K562 (cell line): Measurements from ENCODE around the gene RUFY2. TPM values are rescaled to one million over a fixed set of nuclear protein-coding genes. Genes with fewer than 3 reads are reported as not detected.

Source experiments
- COPS2 ChIP-seq: fragments of 450-650 bp; conservative IDR thresholded peaks from 2 replicates; pipeline ENCODE4 v1.6.1; 2016; ENCODE audit warnings: mild to moderate bottlenecking, moderate library complexity
- FIP1L1 ChIP-seq: fragments of 200-400 bp; formaldehyde crosslinking; IDR thresholded peaks from 2 replicates; pipeline ENCODE4 v1.6.1; 2018; ENCODE audit warnings: mild to moderate bottlenecking, low read depth, low read length; ENCODE audit not compliant: poor library complexity, severe bottlenecking
- FOXP1 ChIP-seq: sonication (generic); formaldehyde crosslinking; IDR thresholded peaks from 2 replicates; pipeline ENCODE4 v1.8.0; 2022; ENCODE audit warnings: mild to moderate bottlenecking, missing genetic modification reagents
- ILF3 ChIP-seq: fragments of 450-650 bp; IDR thresholded peaks from 2 replicates; pipeline ENCODE4 v1.6.1; 2018; ENCODE audit warnings: antibody characterized with exemption, mild to moderate bottlenecking, moderate library complexity, borderline replicate concordance
- IRF1 ChIP-seq: sonication (generic); formaldehyde crosslinking; IDR thresholded peaks from 2 replicates; pipeline ENCODE4 v1.8.0; 2022; ENCODE audit warnings: missing genetic modification reagents, mild to moderate bottlenecking, borderline replicate concordance
- MXD1 ChIP-seq: fragments of 250-450 bp; sonication (Bioruptor Pico); IDR thresholded peaks from 2 replicates; pipeline ENCODE4 v1.8.0; 2021; ENCODE audit warnings: borderline replicate concordance, mild to moderate bottlenecking, moderate library complexity; ENCODE audit not compliant: poor library complexity, severe bottlenecking
- REST ChIP-seq, 2 experiments: fragments of 450-650 bp; formaldehyde crosslinking in 1 of 2; IDR thresholded peaks; 2 replicates each; pipeline versions ENCODE4 v1.4.0 to v1.6.1; 2014 to 2020; ENCODE audit warnings: mild to moderate bottlenecking in 2 of 2, borderline replicate concordance in 1 of 2, low read depth in 1 of 2
- RFX5 ChIP-seq: IDR thresholded peaks from 2 replicates; pipeline ENCODE4 v1.6.1; 2011; ENCODE audit warnings: low read depth, mild to moderate bottlenecking, improper control_type of control experiment, low read length
- TCF15 ChIP-seq: fragments of 250-450 bp; sonication (Bioruptor Pico); IDR thresholded peaks from 2 replicates; pipeline ENCODE4 v1.8.0; 2022; ENCODE audit warnings: moderate library complexity, mild to moderate bottlenecking, inconsistent platforms
- THRB ChIP-seq: fragments of 450-650 bp; formaldehyde crosslinking; conservative IDR thresholded peaks from 2 replicates; pipeline ENCODE4 v1.4.0; 2022; ENCODE audit warnings: mild to moderate bottlenecking, missing genetic modification characterization
- XRCC3 ChIP-seq: fragments of 450-650 bp; IDR thresholded peaks from 2 replicates; pipeline ENCODE4 v1.6.1; 2017; ENCODE audit warnings: mild to moderate bottlenecking, moderate library complexity
- ZBTB2 ChIP-seq: fragments of 450-650 bp; IDR thresholded peaks from 2 replicates; pipeline ENCODE4 v1.6.1; 2016; ENCODE audit warnings: antibody characterized with exemption
- ZKSCAN1 ChIP-seq: fragments of 150-350 bp; IDR thresholded peaks from 2 replicates; pipeline ENCODE4 v1.6.1; 2016; ENCODE audit warnings: low read depth, low read length
- ZNF311 ChIP-seq: fragments of 250-450 bp; sonication (Bioruptor Pico); IDR thresholded peaks from 2 replicates; pipeline ENCODE4 v1.4.0; 2020; ENCODE audit warnings: mild to moderate bottlenecking, moderate library complexity
- polyA plus RNA-seq, 8 experiments: library from polyadenylated mRNA; depleted of rRNA in 4 of 8; stranded (reverse) in 5 of 8; unstranded in 3 of 8; fragments of >200 nt; fragmentation: Nextera tagmentation in 2 of 8; fragmentation: Illumina TruSeq in 1 of 8; extraction: Ambion mirVana in 2 of 8; extraction: Trizol in 1 of 8; gene quantifications; 2 replicates each; pipeline versions ENCODE4 v1.2.1 to v1.2.3, GENCODE V29; 2011 to 2014; ENCODE audit warnings: inconsistent platforms in 1 of 8, missing spikeins in 1 of 8
- total RNA-seq, 7 experiments: library from RNA; depleted of rRNA in 6 of 7; stranded (reverse); fragments of >200 nt in 6 of 7; fragmentation: Illumina TruSeq in 2 of 7; extraction: Trizol in 2 of 7; gene quantifications; 2 replicates each; pipeline versions ENCODE4 v1.2.1 to v1.2.3, GENCODE V29; 2011 to 2021; ENCODE audit warnings: low replicate concordance in 1 of 7

Gene RUFY2
- total and polyA plus RNA-seq, 9 of the 15 experiments (the other 6 are each of a cell fraction or from before 2014, with no cell fraction given) = 3.7 to 20.1 (median 12.6) TPM

- TF ChIP-seq ZBTB2 (no peak), IRF1 (no peak), FIP1L1 (no peak), XRCC3 (no peak), ZNF311 (CRISPR knock-in tag) (no peak), ZKSCAN1 (no peak), MXD1 (CRISPR knock-in tag) (no peak), RFX5 (no peak), TCF15 (CRISPR knock-in tag) (no peak), REST (IDR thresholded peaks at IDR 0.05; ENCODE audit: borderline replicate concordance) (peak; percentile 71; the same call in 1 of the 2 replicates), REST (CRISPR knock-in tag; IDR thresholded peaks at IDR 0.05; ENCODE audit: low read depth) (no peak), ILF3 (no peak), THRB (CRISPR knock-in tag) (no peak), COPS2 (no peak), FOXP1 (no peak)
Measured at GRCh38 chr10:68301790-68302502, 105.1 kb downstream of the RUFY2 start (continued).
